ENCODE results near the gene TMEM198. TPM values are rescaled to one million over a fixed set of nuclear protein-coding genes. Genes with fewer than 3 reads are reported as not detected.

TMEM198 gene
- total RNA-seq, 1 donor from 2014 or later: 2.9 TPM

DNA sequence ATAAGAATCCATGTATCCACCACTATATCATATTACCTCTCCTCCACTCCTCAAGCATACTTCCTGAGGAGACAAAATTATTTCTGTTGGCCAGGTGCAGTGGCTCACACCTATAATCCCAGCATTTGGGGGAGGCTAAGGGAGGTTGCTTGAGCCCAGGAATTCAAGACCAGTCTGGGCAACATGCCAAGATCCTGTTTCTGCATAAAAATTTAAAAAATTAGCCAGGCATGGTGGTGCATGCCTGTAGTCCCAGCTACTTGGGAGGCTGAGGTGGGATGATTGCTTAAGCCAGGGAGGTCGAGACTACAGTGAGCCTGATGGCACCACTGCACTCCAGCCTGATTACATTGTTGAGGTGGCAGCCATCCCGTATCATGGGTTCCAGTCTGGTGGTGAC, 37.5 kb downstream of the TMEM198 start:
- no peak for DNase-seq
- intact Hi-C loops (cut with DNase I): no loop called here

GRCh38 chr2:219591091-219591490, 47.3 kb downstream of the TMEM198 start:
- DNase-seq (no peak), ATAC-seq (no peak)
- Histone ChIP-seq H3K4me1 (no peaks in the 10 kb centered on the region), H3K27ac (no peak overlapping the region), H3K36me3 (no peaks in the 10 kb centered on the region), H3K27me3 (no peaks in the 10 kb centered on the region), H3K9me3 (no peaks in the 10 kb centered on the region), H3K4me3 (no peak overlapping the region)
- intact Hi-C loops (cut with DNase I): no loop called here
- TF ChIP-seq CTCF (IDR thresholded peaks at IDR 0.05): no peak

More for the DNA sequence above, 37.5 kb downstream of the TMEM198 start:
- ATAC-seq: no peak
- Histone ChIP-seq H3K27ac (no peak overlapping the region), H3K9me3 (no peaks in the 10 kb centered on the region), H3K4me1 (peaks cover 4% of the 10 kb centered on the region), H3K36me3 (no peaks in the 10 kb centered on the region), H3K4me3 (no peak overlapping the region), H3K27me3 (no peaks in the 10 kb centered on the region)
- no peak for TF ChIP-seq CTCF (IDR thresholded peaks at IDR 0.05)

DNA sequence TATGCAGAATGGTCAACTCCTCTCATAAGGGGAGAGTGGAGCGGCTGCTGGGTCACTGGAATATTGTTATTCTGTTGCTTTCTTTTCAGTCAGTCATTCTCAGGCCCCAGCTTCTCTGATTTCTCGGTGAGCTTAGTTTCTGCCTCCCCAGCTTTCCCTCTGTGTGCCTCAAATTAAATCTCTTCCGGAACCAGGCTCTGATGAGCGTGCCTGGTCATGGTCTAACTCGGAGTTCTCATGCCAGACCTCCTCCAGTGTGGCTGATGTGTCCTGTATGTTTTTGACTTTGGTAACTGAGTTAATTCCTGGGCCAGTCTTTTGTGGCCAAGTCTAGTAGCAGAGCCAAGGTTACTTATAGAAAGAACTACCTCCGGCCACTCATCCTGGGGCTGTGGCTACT, 48.9 kb downstream of the TMEM198 start:
- intact Hi-C loops (cut with DNase I): no loop called here

DNA sequence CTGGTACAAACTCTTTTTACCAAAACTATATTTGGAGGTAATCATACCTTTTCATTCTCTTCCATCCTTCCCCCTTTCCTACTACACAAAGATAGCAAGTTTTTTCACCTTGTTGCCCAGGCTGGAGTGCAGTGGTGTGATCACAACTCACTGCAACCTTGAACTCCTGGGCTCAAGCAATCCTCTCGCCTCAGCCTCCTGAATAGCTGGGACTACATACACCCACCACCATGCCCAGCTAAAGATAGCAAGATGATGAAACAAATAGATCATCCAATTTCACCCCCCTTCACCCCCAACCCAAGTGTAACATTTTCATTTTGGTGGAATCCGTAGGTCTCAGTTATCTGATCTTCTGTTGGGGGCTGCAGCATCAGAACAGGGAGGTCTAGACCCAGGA, 49.3 kb downstream of the TMEM198 start:
- H3K36me3 ChIP-seq: no peaks in the 10 kb centered on the region
- TF ChIP-seq CTCF (IDR thresholded peaks at IDR 0.05): no peak
- H3K9me3 ChIP-seq: no peaks in the 10 kb centered on the region
- H3K27me3 ChIP-seq: no peaks in the 10 kb centered on the region
- DNase-seq: no peak
- H3K4me1 ChIP-seq: peaks cover under 1% of the 10 kb centered on the region
- no peak for ATAC-seq
- intact Hi-C loops (cut with DNase I): no loop called here
- no peak overlapping the region for H3K27ac ChIP-seq
- no peak overlapping the region for H3K4me3 ChIP-seq

More for the DNA sequence above, 48.9 kb downstream of the TMEM198 start:
- Histone ChIP-seq H3K9me3 (no peaks in the 10 kb centered on the region), H3K27ac (no peak overlapping the region), H3K4me3 (no peak overlapping the region), H3K36me3 (no peaks in the 10 kb centered on the region), H3K27me3 (no peaks in the 10 kb centered on the region), H3K4me1 (no peaks in the 10 kb centered on the region)
- TF ChIP-seq CTCF (IDR thresholded peaks at IDR 0.05): no peak
- ATAC-seq: no peak
- DNase-seq: no peak

GRCh38 chr2:219595256-219595655, 51.4 kb downstream of the TMEM198 start:
- no peak for TF ChIP-seq CTCF (IDR thresholded peaks at IDR 0.05)
- no peaks in the 10 kb centered on the region for H3K27me3 ChIP-seq
- peaks cover 10% of the 10 kb centered on the region for H3K4me1 ChIP-seq
- ATAC-seq (no peak), DNase-seq (no peak)
- H3K27ac ChIP-seq: no peak overlapping the region
- no peak overlapping the region for H3K4me3 ChIP-seq
- H3K9me3 ChIP-seq: no peaks in the 10 kb centered on the region
- no peaks in the 10 kb centered on the region for H3K36me3 ChIP-seq
- intact Hi-C loops (cut with DNase I): no loop called here

DNA sequence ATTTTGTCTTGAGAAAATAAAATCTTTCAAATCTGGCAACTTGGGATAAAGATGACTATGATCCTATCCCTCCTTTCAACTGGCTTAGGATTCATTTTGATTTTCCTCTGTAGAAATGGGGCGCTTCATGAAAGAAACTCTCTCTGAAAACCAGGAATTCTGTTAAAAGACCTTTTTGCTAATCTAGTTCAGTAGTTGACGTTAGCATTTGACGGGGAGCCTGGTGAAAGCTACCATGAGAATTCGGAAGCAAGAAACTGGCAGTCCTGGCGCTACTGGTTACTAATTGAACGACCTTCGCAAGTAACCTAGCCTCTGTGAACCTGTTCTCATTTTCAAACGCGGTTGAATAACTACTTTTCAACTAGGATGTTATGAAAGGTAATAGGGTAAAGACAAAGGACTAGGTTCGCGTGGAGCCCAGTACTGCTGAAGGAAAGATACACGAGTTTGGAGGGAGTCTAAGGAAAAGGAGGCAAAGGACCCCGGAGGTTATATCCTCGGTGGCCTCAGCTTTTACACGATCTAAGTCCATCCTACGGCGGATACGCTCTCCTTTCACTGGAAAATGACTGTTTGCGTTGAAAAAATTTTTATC, 53.2 kb downstream of the TMEM198 start:
- Histone ChIP-seq H3K4me1 (peaks cover 10% of the 10 kb centered on the region), H3K27me3 (no peaks in the 10 kb centered on the region), H3K9me3 (no peaks in the 10 kb centered on the region), H3K27ac (peak overlapping the region; percentile 93), H3K36me3 (peaks cover 10% of the 10 kb centered on the region), H3K4me3 (peak overlapping the region; percentile 73)
- intact Hi-C loops (cut with DNase I): no loop called here
- no peak for ATAC-seq
- no peak for DNase-seq
- TF ChIP-seq CTCF (IDR thresholded peaks at IDR 0.05): no peak
